Suprapubic skin (tissue), 4 donors: ENCODE measurements around the gene MLYCD.

ENCODE experiments used
- CTCF ChIP-seq, 2 donors: fragments of 200-600 bp in 1 of 2; fragments of 450-650 bp in 1 of 2; sonication (generic) in 1 of 2; IDR thresholded peaks; one replicate each; pipeline ENCODE4 v1.5.1; 2016 to 2019; ENCODE audit warnings: antibody characterized with exemption in 2 of 2, mild to moderate bottlenecking in 1 of 2, moderate library complexity in 1 of 2
- EP300 ChIP-seq: sonication (generic); formaldehyde crosslinking; IDR thresholded peaks from one replicate; pipeline ENCODE4 v1.6.1; 2017; ENCODE audit warnings: antibody characterized with exemption
- POLR2AphosphoS5 ChIP-seq, 3 donors: sonication (generic); formaldehyde crosslinking; IDR thresholded peaks; one replicate each; pipeline ENCODE4 v1.6.1; 2017; ENCODE audit warnings: antibody characterized with exemption in 3 of 3

- TF ChIP-seq CTCF (IDR thresholded peaks at IDR 0.05) (no peak), EP300 (no peak), POLR2AphosphoS5 (IDR thresholded peaks at IDR 0.05) (no peak)
Measured at GRCh38 chr16:83960521-83961249, 61.8 kb downstream of the MLYCD start.
